ENCODE data around the gene PRM3.

Gene PRM3

DNA sequence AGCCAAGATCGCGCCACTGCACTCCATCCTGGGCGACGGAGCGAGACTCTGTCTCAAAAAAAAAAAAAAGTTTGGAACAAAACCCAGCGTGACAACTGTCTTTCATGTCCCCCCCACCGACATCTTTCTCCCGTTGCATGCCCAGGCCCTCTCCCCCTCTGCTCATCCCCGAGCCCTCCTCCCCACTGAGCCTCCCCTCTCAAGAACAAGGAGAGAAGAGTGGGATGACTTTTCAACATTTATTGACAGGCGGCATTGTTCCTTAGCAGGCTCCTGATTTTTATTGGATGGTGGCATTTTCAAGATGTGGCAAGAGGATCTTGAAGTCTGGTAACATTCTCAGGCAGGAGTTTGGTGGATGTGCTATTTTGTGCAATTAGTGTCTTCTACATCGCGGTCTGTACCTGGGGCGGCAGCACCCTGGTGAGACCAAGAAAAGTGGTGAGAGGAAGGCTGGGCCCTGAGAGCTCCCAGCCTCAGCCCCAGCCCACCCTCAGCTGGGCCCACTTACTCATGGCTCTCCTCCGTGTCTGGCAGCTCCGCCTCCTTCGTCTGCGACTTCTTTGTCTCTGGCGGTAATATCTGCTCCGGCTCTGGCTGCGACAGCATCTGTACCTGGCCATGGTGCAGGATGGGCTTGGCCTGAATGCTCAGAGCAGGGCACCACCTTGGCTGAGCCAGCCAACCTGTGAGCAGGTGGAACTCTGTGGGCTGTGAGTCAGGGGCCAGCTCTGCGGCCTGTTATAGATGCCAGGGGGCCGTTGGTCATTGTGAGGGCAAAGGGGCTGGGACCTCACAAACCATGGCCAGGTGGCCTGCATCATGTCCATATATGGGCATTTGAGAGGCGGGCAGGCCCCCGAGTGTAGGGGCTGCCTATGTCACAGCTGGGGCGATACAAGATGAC, 7.4 kb upstream of the PRM3 start, which contains the start of gene PRM1:
Gene PRM1, minus strand, starts transcription at position 715 of the 907 bp plus-strand sequence. Its CDS starts 92 bp downstream, at position 623.
- no peak for FAIRE-seq

DNA sequence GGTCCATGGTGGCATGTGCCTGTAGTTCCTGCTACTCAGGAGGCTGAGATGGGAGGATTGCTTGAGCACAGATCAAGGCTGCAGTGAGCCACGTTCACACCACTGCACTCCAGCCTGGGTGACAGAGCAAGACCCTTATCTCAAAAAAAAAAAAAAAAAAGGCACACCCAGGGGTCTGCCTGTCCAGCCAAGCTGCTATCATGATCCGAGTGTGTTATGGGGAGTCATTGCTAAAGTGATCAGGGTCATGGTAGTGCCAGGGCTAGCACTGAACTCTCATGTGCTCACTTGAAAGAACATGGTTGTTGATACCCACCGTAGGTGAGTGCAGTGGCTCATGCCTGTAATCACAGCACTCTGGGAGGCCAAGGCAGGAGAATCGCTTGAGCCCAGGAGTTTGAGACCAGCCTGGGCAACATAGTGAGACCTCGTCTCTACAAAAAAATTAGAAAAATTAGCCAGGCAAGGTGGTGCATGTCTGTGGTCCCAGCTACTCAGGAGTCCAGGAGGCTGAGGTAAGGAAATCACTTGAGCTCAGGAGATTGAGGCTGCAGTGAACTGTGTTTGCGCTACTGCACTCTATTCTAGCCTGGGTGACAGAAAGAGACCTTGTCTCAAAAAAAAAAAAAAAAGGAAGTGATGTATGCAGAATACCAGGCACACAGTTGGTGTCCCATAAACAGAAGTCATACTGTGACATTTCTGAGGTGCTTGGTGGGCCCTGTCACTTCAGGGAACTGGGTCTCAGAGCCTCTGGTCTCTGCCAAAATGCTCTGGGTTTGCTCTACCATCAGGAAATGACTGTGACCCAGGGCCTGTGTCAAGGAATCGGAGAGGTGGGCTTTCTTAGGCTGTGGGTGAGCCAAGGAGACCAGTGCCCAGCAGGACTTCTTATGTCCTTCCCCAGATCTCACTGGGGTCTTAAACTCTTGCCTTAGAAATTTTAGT, 5.5 kb upstream of the PRM3 start:
- FAIRE-seq: no peak

DNA sequence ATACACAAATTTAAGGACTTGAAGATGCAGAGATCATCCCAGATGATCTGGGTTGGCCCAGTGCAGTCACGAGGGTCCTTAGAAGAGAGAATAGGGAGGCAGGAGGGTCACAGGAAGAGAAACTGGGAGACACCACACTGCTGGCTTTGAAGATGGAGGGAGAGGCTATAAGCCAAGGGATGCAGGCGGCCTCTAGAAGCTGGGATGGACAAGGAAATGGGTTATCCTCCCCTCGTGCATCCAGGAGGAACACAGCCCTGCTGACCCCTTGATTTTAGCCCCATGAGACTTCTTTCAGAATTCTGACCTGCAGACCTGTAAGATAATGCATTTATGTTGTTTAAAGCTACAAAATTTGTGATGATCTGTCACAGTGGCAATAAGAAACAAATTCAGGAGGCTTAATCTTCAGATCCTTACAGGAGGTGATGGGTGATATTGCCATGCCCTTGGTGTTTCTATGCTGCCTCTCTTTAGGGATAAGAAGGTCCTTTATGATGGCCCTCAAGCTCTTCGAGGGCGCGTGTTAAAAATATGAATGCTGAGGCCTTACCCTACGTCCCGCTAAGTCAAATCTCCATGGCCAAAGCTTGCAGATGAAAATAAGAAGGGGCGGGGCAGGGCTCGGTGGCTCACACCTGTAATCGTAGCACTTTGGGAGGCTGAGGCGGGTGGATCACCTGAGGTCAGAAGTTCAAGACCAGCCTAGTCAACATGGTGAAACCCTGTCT, 4.3 kb upstream of the PRM3 start:
- no peak for FAIRE-seq

DNA sequence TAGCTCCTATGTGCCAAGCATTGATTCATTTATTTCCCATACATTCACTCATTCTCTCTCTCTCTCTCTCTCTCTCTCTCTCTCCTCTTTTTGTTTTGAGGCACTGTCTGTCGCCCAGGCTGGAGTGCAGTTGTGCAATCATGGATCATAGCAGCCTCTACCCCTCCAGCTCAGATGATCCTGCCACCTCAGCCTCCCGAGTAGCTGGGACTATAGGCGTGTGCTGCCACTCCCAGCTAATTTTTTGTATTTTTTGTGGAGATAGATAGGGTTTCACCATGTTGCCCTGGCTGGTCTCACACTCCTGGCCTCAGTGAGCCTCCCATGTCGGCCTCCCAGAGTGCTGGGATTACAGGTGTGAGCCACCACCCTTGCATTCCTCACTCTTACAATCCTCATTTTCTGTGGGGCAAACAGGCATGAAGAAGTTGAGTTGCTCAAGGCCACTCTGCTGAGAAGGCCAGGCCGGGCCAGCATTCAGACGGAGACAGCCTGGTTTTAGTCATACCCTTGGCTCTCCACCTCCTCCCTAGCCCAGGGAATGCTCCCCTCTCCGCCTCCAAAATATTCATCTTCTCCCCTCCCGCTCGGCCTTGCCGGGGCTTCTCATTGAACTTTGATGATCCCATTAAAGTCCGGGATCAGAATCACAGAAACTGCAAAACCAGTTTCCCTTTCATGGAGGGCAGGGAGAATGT, 3.6 kb upstream of the PRM3 start:
- no peak for FAIRE-seq

DNA sequence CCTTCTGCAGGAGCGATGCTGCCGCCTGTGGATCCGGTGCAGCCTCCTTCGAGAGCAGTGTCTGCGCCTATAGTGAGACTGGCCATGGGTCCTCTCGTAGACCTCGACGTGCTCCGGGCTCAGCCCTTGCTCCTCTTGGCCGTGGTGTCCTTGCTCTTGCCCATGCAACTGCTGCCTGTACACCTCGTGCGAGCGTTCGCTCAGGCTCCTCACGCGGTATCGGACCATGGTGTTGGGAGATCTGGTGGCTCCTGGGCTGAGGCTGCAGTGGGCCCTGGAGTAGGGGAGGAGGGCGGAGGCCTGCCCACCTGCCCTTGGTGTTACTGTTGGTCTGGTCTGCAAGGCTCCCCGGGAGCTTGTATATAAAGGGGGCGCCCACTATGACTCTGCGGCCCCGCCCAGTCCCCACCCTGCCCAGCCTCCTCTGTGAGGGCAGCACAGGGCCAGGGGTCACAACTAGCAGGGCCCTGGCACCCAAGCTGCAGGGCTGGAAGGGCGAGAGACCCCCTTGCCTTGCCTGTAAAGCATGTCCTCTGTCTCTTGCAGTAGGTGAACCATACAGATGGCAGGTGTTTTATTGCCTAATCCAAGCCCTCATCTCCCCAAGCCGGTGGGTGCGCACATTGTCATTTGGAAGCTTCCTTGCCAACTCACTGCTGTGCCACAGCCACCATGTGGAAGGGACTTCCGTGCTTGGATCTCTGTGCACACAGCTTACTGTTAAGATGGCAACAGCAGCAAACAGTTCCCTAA, 2.9 kb upstream of the PRM3 start, which contains the start of gene PRM2:
Gene PRM2, minus strand, starts transcription at position 338 of the 753 bp plus-strand sequence. Its CDS starts 110 bp downstream, at position 228.
- no peak for FAIRE-seq

DNA sequence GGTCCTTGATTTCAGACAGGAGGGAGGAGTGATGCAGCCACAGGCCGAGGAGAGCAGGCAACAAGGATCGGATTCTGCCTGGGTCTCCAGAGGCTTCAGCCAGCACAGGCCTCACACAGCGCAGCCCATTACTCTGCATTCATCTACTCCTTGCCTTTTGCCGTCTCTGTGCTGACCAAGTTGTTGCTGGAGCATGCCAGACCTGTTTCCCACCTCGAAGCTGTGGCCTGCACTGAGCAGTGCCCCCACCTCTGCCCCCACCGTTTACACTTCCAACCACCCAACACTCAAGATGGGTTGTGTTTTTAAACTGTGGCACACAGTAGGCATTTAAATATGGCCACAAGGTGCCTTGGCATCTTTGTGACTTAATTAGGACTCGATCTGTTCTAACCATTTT, 1.5 kb upstream of the PRM3 start:
- FAIRE-seq: no peak

DNA sequence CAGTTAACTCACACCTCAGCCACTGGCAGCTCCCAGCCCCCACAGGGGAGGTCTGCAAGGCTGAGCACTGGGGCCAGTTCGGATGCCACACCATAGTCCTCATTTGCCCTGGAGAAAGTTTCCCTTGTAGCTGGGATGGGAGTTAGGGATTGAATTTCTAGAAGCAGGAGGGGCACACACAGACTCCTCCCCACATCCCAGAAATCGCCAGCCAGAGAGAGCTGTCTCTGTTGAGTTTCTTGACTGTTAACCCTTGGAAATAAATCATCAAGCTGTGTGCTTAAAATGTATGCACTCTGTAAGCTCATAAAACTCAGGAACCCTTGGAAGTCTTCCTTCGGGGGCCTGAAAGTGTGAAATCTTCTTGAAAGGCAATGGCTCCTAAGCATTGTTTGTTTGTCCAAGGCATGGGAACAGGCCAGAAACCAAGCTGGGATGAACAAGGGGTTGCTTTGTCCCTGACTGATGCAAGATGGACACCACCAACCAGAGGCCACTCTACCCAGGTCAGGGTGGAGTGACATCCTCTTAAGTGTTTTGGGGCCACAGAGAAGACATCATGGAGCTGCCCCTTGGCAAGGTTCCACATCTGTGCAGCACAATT, 394 bp upstream of the PRM3 start:
- no peak for FAIRE-seq

DNA sequence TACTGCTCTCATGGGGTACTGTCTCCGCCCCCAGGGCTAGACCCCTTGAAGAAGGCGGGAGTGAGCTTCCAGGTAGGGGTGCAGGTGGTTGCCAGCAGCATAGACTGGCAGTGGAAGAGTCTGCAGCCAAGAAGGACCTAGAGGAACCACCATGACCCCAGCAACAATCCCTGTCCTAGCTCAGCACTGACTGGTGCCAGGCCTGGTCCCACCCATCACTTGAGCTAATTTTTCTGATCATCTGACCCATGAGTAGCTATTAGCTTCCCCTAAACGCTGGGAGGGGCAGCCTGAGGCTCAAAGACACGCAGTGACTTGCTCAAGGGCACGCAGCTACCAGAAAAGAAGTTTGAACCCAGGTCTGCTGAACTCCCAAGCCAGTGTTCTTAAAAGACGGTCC, 945 bp downstream of the PRM3 start:
- FAIRE-seq: no peak

DNA sequence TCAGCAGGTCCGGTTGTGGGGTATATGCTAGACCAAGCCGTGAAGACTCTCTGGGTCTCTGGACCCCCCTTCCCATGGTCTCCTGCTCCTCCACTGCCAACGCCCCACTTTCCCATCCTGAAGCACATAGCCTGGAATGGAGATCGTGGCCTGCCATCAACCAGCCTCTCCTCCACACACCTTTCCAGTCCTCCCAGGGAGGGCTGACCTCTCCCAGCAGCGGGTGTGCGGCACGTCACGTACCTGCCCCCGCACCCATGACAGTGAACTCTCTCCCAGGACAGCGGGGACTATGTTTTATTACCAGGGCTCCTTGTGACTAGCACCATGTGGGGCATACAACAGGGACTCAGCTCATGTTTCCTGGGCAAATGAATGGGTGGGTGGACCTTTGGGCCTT, 1.8 kb downstream of the PRM3 start:
- FAIRE-seq: no peak

DNA sequence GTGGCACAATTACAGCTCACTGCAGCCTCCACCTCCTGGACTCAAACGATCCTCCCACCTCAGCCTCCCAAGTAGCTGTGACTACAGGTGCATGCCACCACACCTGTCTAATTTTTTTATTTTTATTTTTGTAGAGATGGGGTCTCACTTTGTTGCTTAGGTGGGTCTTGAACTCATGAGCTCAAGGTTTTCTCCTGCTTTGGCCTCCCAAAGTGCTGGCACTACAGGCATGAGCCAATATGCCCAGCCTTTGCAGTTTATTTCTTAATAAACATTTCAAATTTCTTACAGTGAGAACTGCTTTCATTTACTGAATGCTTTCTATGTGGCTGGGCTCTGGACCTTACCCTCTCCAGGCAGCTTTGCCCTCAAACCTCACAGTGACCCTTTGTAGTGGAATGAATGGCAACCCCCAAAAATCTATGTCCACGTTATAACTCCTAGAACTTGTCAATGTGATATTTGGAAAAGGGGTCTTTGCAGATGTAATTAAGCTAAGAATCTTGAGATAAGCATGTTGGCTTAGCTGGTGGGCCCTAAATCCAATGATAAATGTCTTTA, 2.7 kb downstream of the PRM3 start:
- FAIRE-seq: no peak

DNA sequence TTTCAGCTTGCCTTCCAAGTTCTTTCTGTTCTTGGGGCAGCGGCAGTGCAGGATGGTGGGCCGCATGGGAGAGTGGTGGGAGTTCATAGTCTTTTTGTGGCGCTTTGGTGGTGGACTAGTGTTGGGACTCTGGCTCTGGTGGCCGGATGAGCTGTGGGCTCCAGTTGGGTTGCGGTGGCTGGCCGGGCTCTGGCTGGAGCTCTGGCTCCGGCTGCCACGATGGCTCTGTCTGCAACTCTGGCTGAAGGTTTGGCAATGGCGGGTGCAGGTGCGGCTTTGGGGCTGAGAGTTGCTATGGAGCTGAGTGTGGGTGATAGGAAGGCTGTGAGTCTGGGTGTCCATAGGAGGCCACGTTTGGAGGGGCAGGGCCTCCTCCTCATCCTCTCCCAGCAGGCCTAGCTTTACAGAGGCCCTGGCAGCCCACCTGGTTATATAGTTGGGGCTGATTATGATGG, 4.5 kb downstream of the PRM3 start, which contains the start of gene TNP2:
Gene TNP2, minus strand, starts transcription at position 405 of the 455 bp plus-strand sequence. Its CDS starts 63 bp downstream, at position 342.
- no peak for FAIRE-seq

DNA sequence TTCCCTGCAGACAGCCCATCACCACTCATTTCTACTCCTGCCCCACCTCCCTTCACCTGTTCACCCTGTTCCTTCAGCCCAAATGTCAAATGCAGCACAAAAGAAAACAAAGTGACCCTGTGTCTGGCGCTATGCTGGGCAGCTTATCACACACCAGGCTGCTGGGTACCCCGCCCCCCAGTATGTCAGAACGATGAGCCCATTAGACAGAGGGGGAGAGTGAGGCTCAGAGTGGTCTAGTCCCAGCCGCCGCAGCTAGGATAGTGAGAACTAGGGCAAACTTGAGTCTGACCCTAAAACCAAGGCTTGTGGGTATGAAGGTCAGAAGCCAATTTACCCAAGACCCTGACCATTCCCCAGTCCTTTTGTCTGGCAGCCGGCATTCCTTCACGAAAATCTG, 8.3 kb downstream of the PRM3 start:
- no peak for FAIRE-seq

DNA sequence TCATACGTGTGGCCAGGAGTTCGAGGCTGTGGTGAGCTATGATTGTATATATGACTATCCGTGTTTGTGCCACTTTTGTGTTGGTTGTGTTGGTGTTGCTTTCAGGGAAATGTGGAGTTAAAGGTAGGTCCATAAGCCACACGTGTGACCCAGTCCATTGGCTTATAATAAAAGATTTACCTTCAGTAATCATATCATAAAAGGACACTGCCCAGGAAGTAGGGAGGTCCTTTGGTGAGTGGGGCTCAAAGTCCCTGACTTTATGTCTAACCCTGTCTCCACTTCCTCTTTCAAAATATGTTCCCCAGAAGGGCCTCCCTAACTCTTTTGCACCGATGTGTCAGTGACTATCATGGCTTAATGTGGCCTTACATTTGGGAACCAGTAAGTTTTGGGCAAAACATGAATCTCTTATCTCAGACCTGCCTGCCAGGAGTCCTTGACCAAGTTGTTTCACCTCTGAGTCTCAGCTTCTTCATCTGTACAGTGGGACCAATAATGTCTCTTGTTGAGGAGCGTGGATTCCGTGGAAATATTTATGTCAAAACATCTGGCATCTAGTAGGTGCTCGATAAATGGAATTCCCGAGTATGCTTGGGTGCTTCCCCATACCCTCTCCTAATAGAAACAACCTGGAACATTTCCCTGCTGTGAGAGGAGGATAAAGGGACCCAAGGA, 9.1 kb downstream of the PRM3 start:
- FAIRE-seq: no peak

DNA sequence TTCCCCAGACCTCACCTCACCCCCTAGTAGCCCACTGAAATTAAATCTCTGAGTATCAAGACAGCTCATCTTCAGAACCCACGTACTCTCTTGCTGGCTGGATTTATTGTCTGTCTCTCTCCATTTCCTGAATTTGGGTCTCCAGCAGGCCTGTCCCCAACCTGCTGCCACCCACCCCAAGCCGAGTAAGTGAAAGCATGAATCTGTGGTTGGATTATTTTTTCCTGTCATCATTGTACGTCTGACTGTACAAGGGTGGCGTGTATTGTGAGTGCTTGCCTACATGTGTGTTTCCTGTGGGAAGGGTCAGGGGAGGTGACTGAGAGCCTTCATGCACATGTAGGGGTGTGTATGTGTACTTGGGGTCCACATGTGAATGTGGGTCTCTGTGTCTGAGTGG, 9.7 kb downstream of the PRM3 start:
- no peak for FAIRE-seq

DNA sequence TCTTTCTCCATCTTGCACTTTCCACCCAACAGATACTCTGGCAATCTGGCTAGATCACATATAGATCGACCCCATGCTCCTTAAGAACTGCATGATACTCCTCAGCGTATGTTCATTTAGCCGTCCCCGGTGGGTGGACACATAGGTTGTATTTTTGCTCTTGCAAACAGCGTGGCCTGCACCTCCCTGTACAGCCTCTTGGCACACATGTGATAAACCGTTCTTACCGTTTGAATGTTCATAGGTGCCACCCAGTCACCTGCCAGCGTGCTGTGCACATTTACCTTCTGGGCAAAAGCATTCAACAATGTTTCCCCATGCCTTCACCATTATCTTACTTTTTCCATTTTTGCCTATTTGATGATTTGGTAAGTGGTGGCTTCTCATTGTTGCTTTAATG, 10.5 kb downstream of the PRM3 start:
- no peak for FAIRE-seq

DNA sequence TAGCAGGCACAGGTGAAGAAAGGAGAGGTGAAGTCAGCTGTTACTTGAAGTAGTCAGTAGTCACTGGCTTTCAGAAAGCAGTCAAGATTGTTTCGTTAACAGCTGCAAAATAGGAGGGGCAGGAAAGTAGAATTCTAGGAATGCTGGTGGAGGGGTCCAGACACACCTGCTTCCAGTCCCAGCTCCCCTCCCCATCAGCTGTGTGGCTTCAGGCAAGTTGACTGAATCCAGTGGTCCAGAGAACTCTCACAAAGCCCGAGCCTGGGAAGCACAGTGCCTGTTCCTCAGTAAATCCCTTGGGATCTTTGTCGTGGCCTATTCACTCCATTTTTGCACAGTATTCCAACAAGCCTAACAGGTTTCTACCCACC, 12.8 kb downstream of the PRM3 start:
- no peak for FAIRE-seq

DNA sequence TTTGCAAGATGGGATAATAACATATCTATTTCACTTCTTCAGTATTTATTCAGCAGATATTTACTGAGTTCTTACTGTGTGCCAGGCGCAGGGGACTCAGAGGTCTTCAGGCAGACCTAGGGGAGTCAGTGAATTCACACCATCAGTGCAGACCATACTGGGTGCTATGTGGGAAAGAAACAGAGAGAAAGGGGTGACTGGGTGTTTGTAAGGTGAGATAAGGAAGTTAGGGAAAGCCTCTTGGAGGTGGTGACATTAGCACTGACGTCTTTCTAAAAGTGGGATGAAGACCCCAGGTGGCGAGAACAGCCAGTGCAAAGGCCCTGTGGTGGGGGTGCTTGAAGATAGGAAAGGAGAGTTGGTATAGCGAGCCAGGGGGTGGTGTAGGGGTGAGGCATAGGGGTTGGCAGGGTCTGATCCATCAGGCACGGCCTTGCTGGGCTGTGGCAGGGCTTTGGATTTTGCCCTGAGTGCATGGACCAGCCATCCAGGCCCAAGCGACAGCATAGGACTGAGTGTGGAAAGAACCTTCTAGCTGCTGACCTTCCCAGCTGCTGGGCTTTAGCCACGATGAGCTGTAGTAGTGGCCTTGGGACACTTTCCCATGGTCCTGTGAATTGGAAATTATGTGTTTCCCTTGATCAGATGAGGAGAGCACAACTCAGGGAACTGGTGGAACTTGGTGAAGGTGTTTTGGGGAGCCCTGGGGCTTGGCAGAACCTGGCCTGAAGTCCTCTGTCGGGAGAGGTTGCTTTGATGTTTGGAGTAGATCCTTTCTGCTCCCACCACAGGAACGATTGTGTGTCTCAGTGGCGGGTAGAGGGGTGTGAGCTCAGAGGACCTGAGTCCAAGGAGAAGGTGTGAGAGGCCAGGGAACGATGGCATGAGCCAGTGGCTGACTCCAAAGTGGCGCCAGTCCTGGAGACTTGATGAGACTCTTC, 13.5 kb downstream of the PRM3 start:
- FAIRE-seq: no peak

Data from colon (tissue), 2 donors.